Ramos (cell line): ENCODE data around the gene TOR1A.

Experiments used
- in situ Hi-C: fragments of 300-500 bp; cut with MboI; formaldehyde crosslinking; loops from one replicate; pipeline ENCODE4 v1.14.3; 2022; ENCODE audit warnings: low sequenced_read_pairs; ENCODE audit not compliant: unreplicated experiment

TOR1A gene

DNA sequence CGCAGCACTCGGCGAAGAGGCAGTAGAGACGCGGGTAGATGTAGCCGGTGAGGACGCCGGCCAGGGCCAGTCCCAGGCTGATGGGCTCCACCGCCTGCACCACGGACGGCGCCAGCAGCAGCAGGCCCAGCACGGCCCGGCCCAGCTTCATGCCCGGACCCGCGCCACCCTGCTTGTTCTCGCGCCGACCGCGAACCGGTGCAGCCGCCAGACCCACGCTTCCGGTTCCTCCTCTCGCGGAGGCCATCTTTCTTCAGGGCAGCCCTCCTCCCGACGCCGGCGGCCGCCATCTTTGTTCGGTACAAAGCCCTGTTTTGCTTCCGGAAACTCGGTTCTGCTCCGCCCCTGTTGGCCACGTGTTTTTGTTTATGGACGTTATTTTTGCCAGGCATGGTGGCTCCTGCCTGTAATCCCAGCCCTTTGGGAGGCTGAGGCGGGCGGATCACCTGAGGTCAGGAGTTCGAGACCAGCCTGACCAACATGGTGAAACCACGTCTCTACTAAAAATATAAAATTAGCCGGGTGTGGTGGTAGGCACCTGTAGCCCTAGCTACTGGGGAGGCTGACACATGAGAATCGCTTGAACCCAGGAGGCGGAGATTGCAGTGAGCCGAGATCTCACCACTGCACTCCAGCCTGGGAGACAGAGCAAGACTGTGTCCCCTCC is at the start of gene TOR1A:
Gene TOR1A (minus strand): TSS at position 202 of the 667 bp plus-strand sequence. CDS start 51 bp downstream, at position 151.
- in situ Hi-C loops, result no loop called here

GRCh38 chr9:129871046-129871445 is 47.1 kb upstream of the TOR1A start:
- in situ Hi-C loops, result no loop called here

GRCh38 chr9:129869585-129870501 is 45.9 kb upstream of the TOR1A start:
- in situ Hi-C loops, result no loop called here

GRCh38 chr9:129868872-129869486 is 45.0 kb upstream of the TOR1A start:
- in situ Hi-C loops, result no loop called here

GRCh38 chr9:129868023-129868871 is 44.3 kb upstream of the TOR1A start:
- in situ Hi-C loops, result no loop called here

GRCh38 chr9:129867136-129868022 is 43.4 kb upstream of the TOR1A start:
- in situ Hi-C loops, result no loop called here

DNA sequence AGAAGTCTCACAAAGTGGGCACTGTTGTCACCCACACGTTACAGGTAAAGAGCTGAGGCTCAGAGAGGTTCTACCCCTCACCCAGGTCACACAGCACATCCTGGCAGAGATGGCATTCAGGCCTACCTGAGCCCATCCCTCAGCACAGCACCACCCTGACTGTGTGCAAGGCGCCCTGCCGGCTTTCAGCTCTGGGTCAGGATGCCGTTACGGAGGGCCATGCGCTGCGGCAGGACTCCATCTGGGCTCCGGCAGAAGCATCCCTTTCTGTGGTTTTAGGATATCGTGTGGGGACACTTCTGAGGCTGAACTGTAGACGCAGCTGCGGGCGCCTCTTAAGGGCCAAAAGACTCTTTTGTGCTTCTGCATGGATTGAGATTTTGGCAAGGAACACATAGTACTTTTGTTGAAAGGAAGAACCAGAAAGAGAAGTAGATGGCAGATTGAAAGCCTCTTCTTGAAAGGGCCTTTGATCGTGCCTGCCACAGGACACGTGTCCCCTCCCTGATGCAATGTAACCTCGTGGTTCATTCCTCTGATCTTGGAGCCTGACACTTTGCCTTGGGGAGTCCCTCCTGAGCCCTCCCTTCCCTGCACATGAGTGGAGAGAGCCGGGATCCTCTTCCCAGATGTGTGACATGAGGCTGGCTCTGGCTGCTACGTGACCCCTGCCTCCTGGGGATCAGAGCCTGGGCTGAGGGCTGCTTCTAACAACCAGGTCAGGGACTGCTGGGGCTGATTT is 42.6 kb upstream of the TOR1A start:
- in situ Hi-C loops, result no loop called here

DNA sequence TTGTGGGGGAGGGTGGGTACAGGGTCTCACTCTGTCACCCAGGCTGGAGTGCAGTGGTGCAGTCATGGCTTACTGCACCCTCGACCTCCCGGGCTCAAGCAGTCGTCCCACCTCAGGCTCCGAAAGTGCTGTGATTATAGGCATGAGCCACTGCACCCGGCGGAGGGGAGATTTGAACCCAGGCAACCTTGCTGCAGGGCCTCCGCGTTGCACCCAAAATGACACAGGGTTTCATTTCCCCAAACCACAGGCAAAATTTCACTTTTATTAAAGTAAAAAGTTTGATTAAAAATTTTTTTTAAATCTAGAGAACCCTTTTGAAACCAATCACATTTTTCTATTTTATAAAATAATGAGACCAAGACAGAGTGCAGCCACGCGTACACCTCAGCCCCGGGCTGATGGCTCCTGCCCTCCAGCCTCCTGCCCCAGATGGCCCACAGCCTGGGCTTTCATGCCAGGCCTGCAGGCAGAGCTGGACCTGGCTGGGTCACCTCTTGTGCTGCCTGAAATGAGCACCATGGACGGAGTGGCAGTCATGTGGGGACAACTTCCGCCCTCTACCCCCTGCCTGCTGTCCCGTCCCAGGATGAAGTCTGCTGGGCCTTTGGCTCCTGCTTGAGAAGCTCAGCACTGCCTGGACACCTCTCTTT is 41.9 kb upstream of the TOR1A start:
- in situ Hi-C loops, result no loop called here

- in situ Hi-C loops, result no loop called here
Measured at GRCh38 chr9:129864991-129865647, 41.2 kb upstream of the TOR1A start.

- in situ Hi-C loops, result no loop called here
Measured at GRCh38 chr9:129863059-129863690, 39.2 kb upstream of the TOR1A start.

DNA sequence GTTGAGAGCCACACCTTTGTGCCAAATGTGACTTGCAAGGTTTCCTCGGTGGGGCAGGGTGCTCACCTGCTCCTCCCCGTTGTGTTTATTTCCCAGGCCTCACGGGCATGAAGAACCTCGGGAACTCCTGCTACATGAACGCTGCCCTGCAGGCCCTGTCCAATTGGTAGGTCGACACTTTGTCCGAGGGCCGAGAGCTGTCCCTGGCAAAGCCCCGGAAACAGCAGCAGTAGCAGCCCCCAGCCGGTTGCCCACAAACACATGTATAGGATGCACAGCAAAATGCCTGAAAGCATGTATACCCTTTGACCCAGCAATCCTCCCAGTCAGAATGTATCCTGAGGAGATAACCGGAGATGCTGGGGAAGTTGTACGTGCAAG is 37.5 kb upstream of the TOR1A start:
- in situ Hi-C loops, result no loop called here

GRCh38 chr9:129860653-129861446 is 36.9 kb upstream of the TOR1A start:
- in situ Hi-C loops, result no loop called here

DNA sequence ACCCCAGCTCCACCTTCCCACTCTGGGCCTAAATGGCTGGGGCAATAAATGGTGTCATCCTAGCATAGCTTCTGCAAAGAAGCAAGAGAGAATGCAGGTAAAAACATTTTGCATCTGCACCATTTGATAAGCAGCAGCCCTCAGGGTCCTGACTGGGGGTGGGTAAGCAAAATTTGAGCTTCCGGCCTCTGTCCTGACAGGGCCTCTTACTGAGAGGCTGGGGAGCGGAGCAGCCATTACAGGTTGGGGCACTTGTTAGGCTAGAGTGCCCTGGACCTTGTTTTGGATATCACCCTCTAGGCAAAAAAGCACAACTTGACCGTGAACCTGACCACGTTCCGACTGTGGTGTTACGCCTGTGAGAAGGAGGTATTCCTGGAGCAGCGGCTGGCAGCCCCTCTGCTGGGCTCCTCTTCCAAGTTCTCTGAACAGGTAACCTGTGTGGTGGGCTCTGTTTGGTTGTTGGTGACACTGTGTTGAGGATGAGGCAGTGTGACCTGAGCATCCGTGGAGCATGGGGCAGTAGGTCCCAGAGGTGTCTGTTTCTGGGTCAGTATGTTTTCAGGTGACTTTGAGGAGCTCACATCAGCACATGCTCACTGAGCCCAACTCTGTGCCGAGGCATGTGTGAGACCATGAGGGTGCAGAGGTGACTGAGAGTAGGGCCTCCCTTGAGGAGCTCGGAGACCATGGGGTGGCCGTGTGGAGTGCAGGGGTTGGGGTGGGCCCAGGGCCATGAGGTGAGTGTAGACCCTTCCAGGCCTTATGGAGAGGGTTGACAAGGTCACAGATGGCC is 34.4 kb upstream of the TOR1A start:
- in situ Hi-C loops, result no loop called here

DNA sequence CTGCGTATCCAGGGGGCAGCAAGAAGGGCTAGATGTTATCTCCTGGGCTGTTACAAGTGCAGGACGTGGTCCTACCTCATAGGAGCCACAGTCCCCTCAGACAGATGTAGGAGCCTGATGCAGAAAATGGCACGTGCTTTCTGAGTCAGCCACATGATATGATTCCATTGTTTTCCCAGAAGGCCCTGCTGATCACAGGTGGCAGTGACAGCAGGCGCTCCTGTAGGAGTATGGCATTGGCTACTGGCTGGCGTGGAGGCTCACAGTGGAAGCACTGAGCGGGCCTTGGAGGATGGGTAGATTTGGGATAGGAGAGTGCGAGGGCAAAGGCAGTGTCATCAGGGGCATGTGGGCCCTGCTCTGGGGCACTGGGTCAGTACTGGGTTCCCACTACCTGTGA is 33.3 kb upstream of the TOR1A start:
- in situ Hi-C loops, result no loop called here

GRCh38 chr9:129854588-129855110 is 30.7 kb upstream of the TOR1A start:
- in situ Hi-C loops, result no loop called here
